Ishikawa (cell line): ENCODE measurements around the gene BMPR1B.
A peak's percentile ranks its signal among the peaks of the same experiment; 100 is the strongest.

Experiments
- CEBPB ChIP-seq: IDR thresholded peaks from 2 replicates; pipeline ENCODE4 v1.6.1; 2012
- CREB1 ChIP-seq: IDR thresholded peaks from 2 replicates; pipeline ENCODE4 v1.6.1; 2012; ENCODE audit warnings: low read depth
- EGR1 ChIP-seq: IDR thresholded peaks from 2 replicates; pipeline ENCODE4 v1.6.1; 2012
- EP300 ChIP-seq: IDR thresholded peaks from 2 replicates; pipeline ENCODE4 v1.6.1; 2012; ENCODE audit warnings: borderline replicate concordance
- FOXM1 ChIP-seq: IDR thresholded peaks from 2 replicates; pipeline ENCODE4 v1.6.1; 2012; ENCODE audit warnings: low read depth, borderline replicate concordance
- NFIC ChIP-seq: IDR thresholded peaks from 2 replicates; pipeline ENCODE4 v1.6.1; 2012
- RAD21 ChIP-seq: IDR thresholded peaks from 2 replicates; pipeline ENCODE4 v1.6.1; 2012; ENCODE audit warnings: low read depth
- TAF1 ChIP-seq: IDR thresholded peaks from 2 replicates; pipeline ENCODE4 v1.6.1; 2012; ENCODE audit warnings: low read depth, mild to moderate bottlenecking
- TCF12 ChIP-seq: IDR thresholded peaks from 2 replicates; pipeline ENCODE4 v1.6.1; 2012; ENCODE audit warnings: low read depth
- TEAD4 ChIP-seq: IDR thresholded peaks from 2 replicates; pipeline ENCODE4 v1.6.1; 2012
- YY1 ChIP-seq: IDR thresholded peaks from 2 replicates; pipeline ENCODE4 v1.6.1; 2012; ENCODE audit warnings: low read depth
- ZBTB7A ChIP-seq: IDR thresholded peaks from 2 replicates; pipeline ENCODE4 v1.6.1; 2012; ENCODE audit warnings: low read depth
- TF ChIP-seq, protein P1 (sequence below): IDR thresholded peaks from 2 replicates; pipeline ENCODE4 v1.6.1; 2012
- TF ChIP-seq, protein P2 (sequence below): IDR thresholded peaks from 2 replicates; pipeline ENCODE4 v1.6.1; 2012
- TF ChIP-seq, protein P3 (sequence below): IDR thresholded peaks from 2 replicates; pipeline ENCODE4 v1.6.1; 2012; ENCODE audit warnings: low read depth, mild to moderate bottlenecking

Gene BMPR1B

DNA sequence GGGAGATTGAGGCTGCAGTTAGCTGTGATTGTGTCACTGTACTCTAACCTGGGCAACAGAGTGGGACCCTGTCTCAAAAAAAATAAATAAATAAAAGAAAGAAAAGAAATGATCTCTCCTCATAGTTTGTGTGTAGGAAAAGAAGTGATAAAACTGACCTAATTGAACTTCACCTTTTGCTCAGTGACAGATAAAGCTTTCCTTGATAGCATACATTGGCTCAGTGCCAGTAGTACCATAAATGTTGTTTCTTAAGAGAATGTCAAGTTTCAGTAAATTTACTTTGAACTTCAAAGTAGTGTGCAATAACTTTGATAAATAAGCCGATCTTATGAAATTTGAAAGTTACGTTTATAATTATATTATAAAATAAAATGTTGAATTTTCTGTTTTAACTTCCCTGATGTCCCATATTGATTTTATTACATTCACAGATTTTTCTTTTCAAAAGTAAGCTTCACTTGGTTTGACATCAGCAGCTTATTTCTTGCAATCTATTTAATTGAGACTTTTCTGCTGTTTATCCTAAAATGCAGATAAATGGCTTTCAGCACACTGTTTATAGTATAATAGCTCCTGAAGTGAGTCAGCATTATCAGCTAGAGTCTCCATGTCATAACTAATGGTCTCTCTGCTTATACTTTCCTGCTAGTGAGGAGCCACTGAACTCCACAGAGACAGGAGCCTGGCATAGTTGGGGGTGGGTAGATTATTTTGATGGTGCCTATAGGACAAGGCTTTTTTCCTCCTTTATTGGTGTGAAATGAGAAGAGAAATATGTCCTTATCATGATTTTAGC, 330.1 kb downstream of the BMPR1B start:
- TF ChIP-seq EGR1, result no peak
- 0 out of 2 replicates have a peak, but pooled peaks have one; percentile 31 for TF ChIP-seq NFIC

DNA sequence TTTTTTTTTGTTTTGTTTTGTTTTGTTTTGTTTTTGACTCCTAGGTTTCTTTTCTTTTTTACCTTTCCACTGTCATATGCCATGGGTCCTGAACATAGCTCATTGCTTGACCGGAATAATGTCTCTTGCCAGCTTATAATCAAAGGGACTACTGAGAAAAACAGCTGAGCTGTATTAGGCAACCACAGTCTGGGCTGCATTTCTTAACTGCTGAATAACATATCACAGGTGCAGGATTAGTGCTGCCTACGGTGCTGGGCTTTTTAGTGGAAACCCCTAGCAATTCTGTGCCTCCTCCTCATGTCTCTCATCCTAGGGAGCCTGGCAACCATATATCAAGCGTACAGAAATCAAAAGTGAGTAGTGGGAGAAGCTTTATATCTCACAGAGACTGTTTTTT, 333.5 kb downstream of the BMPR1B start:
- TF ChIP-seq TEAD4 (no peak), NFIC (no peak), EGR1 (no peak), FOXM1 (no peak), CEBPB (no peak), TAF1 (no peak), ZBTB7A (no peak)
- TF ChIP-seq, protein P1, sequence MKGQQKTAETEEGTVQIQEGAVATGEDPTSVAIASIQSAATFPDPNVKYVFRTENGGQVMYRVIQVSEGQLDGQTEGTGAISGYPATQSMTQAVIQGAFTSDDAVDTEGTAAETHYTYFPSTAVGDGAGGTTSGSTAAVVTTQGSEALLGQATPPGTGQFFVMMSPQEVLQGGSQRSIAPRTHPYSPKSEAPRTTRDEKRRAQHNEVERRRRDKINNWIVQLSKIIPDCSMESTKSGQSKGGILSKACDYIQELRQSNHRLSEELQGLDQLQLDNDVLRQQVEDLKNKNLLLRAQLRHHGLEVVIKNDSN, result no peak
- TF ChIP-seq, protein P2, sequence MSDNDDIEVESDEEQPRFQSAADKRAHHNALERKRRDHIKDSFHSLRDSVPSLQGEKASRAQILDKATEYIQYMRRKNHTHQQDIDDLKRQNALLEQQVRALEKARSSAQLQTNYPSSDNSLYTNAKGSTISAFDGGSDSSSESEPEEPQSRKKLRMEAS, result no peak

DNA sequence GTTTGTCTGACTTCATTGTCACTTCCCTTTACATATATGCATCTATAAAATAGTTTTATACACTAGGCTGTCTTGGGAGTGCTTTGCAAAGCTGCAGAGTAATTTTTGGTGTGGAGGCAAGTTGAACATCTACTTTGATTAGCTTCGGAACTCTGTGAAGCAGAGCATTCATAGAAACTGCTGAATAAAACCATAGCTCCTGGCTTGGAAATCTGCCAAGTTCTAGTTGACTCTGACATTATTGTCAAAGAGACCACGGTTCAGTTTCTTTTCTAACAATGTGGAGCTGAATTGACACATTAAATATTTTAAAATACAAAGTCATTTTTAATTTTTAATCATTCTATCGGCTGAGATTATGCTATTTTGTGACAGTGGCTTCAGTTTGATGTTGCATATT, 335.0 kb downstream of the BMPR1B start:
- TF ChIP-seq NFIC (peak; percentile 64; the same call in 1 of the 2 replicates), EGR1 (no peak)

DNA sequence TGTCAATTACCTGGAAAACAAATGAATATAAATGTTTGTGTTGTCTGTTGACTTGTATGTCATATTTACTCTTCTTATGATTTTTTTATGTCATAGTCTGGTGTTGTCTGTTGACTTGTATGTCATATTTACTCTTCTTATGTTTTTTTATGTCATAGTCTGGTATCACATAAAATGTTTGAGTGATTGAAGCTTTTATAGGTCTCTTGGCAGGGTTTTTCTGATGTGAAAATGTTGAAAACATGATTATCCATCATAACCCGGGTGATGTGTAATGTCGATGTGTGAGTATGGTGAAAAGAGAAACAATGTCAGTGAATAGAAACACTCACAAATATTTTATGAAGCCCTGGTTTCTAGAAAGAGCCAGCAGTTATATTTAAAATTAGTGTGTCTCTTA, 335.7 kb downstream of the BMPR1B start:
- no peak for TF ChIP-seq CREB1
- TF ChIP-seq EGR1, result no peak
- TF ChIP-seq, protein P3, sequence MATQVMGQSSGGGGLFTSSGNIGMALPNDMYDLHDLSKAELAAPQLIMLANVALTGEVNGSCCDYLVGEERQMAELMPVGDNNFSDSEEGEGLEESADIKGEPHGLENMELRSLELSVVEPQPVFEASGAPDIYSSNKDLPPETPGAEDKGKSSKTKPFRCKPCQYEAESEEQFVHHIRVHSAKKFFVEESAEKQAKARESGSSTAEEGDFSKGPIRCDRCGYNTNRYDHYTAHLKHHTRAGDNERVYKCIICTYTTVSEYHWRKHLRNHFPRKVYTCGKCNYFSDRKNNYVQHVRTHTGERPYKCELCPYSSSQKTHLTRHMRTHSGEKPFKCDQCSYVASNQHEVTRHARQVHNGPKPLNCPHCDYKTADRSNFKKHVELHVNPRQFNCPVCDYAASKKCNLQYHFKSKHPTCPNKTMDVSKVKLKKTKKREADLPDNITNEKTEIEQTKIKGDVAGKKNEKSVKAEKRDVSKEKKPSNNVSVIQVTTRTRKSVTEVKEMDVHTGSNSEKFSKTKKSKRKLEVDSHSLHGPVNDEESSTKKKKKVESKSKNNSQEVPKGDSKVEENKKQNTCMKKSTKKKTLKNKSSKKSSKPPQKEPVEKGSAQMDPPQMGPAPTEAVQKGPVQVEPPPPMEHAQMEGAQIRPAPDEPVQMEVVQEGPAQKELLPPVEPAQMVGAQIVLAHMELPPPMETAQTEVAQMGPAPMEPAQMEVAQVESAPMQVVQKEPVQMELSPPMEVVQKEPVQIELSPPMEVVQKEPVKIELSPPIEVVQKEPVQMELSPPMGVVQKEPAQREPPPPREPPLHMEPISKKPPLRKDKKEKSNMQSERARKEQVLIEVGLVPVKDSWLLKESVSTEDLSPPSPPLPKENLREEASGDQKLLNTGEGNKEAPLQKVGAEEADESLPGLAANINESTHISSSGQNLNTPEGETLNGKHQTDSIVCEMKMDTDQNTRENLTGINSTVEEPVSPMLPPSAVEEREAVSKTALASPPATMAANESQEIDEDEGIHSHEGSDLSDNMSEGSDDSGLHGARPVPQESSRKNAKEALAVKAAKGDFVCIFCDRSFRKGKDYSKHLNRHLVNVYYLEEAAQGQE, result no peak
- no peak for TF ChIP-seq EP300
- no peak for TF ChIP-seq TEAD4
- no peak for TF ChIP-seq FOXM1
- no peak for TF ChIP-seq NFIC
- TF ChIP-seq TAF1, result no peak

DNA sequence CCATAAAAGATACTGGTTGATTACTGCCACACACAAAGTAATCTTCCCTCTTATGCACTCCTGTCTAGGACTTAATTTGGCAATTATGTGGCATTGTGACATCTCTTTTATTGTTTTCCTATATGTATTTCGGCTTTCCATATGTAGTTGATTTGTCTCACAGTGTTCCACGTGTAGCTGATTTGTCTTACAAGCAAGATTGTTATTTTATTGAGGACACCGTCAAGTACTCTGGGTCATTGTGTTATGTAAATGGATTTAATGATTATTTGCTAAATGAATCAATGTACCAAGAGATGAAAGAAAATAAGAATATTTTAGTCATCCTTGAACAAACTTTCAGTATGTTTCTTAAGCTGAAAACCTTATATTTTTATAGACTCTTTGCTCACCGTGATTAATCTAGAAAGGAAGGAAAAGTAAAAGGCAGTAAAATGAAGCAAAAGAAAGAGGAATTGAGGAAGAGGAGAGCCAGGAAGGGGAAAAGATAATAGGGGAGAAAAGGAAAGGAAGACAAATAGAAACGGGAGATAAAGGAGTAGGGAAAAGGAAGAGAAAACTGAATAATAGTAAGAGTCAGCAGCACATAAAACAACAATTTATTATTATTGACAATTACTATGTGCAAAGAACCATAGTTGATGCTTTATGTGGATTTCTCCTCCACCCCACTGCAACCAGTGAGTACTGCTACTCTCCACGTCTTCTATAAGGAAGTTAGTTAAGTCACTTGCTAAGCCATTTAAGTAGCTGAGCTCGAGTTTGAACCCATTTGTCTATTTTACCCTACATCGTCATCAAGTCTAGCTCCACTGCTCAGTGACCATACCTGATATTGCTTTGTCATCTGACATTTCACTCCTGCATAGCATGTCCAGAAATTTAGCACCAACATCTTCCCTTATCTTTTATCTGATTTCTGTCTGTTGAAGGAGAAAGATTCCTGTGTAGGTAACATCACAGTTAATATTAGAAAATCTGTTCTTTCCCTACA, 336.5 kb downstream of the BMPR1B start:
- no peak for TF ChIP-seq RAD21
- TF ChIP-seq, protein P3, result no peak
- no peak for TF ChIP-seq FOXM1
- TF ChIP-seq CREB1, result no peak
- TF ChIP-seq ZBTB7A, result no peak
- no peak for TF ChIP-seq TCF12
- TF ChIP-seq, protein P2, result no peak
- TF ChIP-seq CEBPB, result no peak
- TF ChIP-seq EGR1, result no peak
- no peak for TF ChIP-seq TAF1
- no peak for TF ChIP-seq EP300
- no peak for TF ChIP-seq NFIC
- TF ChIP-seq TEAD4, result no peak
- no peak for TF ChIP-seq YY1
- TF ChIP-seq, protein P1, result no peak

DNA sequence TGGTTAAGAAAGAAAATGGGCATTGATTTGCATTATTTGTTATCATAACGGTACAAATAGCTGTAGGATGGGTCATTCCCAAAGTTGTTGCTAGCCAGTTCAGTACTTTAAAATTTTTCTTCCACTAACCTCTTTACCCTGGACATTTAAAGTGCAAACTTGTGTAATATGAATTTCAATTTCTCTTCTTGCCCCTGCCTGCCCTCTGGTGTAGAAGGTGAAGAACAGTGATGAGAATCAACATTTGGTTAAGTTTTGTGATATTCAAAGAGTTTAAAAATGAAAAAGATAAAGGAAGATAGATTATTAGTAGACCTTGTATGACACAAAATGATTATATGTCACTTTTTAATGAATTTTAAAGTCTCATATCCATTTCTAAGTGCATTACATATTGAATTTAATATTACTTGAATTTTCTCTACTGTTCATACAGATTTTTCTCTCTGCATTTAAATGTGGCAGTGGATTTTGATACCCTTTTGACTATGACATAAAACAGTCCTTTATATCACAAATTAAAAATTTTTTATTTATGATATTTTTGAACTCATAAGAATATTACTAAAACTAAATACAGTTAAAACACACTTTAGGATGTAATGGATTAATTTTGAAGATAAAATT, 337.7 kb downstream of the BMPR1B start:
- peak; percentile 83 for TF ChIP-seq RAD21
- peak; percentile 48; the same call in 1 of the 2 replicates for TF ChIP-seq CEBPB
- no peak for TF ChIP-seq NFIC
